HEK293T (cell line): Measurements from ENCODE around the gene MAP9.

Experiments used
- CTCF ChIA-PET: fragments of 350-600 bp; formaldehyde crosslinking; extraction: SDS; loops from one replicate; lab custom pipeline; 2021; ENCODE audit warnings: antibody characterized with exemption, inconsistent platforms; lab: Yijun Ruan, JAX
- POLR2A ChIA-PET: fragments of 350-600 bp; formaldehyde crosslinking; extraction: SDS; loops from one replicate; lab custom pipeline; 2020; ENCODE audit warnings: antibody characterized with exemption, inconsistent platforms; lab: Yijun Ruan, JAX
- DNase-seq: peaks from one replicate; pipeline ENCODE4 v3.0.0; 2012; ENCODE audit warnings: mixed read lengths; ENCODE audit errors: extremely low spot score
- ARNT ChIP-seq: fragments of 450-650 bp; IDR thresholded peaks from 2 replicates; pipeline ENCODE4 v1.6.1; 2017; ENCODE audit warnings: mild to moderate bottlenecking
- BHLHE40 ChIP-seq: fragments of 450-650 bp; IDR thresholded peaks from 2 replicates; pipeline ENCODE4 v1.6.1; 2016; ENCODE audit warnings: mild to moderate bottlenecking, moderate library complexity, borderline replicate concordance
- CTBP1 ChIP-seq: fragments of 450-650 bp; IDR thresholded peaks from 2 replicates; pipeline ENCODE4 v1.6.1; 2016; ENCODE audit warnings: borderline replicate concordance
- ELF4 ChIP-seq: fragments of 450-650 bp; IDR thresholded peaks from 2 replicates; pipeline ENCODE4 v1.6.1; 2017; ENCODE audit warnings: antibody characterized with exemption
- FOXA1 ChIP-seq: fragments of 450-650 bp; IDR thresholded peaks from 2 replicates; pipeline ENCODE4 v1.6.1; 2016; ENCODE audit warnings: mild to moderate bottlenecking
- FOXK2 ChIP-seq: fragments of 450-650 bp; IDR thresholded peaks from 2 replicates; pipeline ENCODE4 v1.6.1; 2016; ENCODE audit warnings: mild to moderate bottlenecking
- FOXM1 ChIP-seq: fragments of 450-650 bp; IDR thresholded peaks from 2 replicates; pipeline ENCODE4 v1.6.1; 2017; ENCODE audit warnings: mild to moderate bottlenecking, borderline replicate concordance
- HDGF ChIP-seq: fragments of 450-650 bp; IDR thresholded peaks from 2 replicates; pipeline ENCODE4 v1.6.1; 2017; ENCODE audit warnings: antibody characterized with exemption, borderline replicate concordance
- L3MBTL2 ChIP-seq: fragments of 450-650 bp; conservative IDR thresholded peaks from 2 replicates; pipeline ENCODE4 v1.6.1; 2016; ENCODE audit warnings: mild to moderate bottlenecking
- LEF1 ChIP-seq: fragments of 450-650 bp; IDR thresholded peaks from 2 replicates; pipeline ENCODE4 v1.6.1; 2017; ENCODE audit warnings: mild to moderate bottlenecking, borderline replicate concordance
- NFRKB ChIP-seq: fragments of 450-650 bp; IDR thresholded peaks from 2 replicates; pipeline ENCODE4 v1.6.1; 2016; ENCODE audit warnings: mild to moderate bottlenecking, moderate library complexity
- PKNOX1 ChIP-seq: fragments of 450-650 bp; IDR thresholded peaks from 2 replicates; pipeline ENCODE4 v1.6.1; 2016
- SP1 ChIP-seq: fragments of 450-650 bp; IDR thresholded peaks from 2 replicates; pipeline ENCODE4 v1.6.1; 2017
- SUZ12 ChIP-seq: fragments of 450-650 bp; IDR thresholded peaks from 2 replicates; pipeline ENCODE4 v1.6.1; 2016; ENCODE audit warnings: mild to moderate bottlenecking
- TARDBP ChIP-seq: fragments of 450-650 bp; IDR thresholded peaks from 2 replicates; pipeline ENCODE4 v1.6.1; 2016
- ZNF384 ChIP-seq: fragments of 450-650 bp; IDR thresholded peaks from 2 replicates; pipeline ENCODE4 v1.6.1; 2016

Gene MAP9

GRCh38 chr4:155371432-155372043 lies 5.2 kb downstream of the MAP9 start:
- CTCF ChIA-PET = no interaction called here
- TF ChIP-seq ZNF384 = peak; percentile 92
- no peak for TF ChIP-seq ARNT
- POLR2A ChIA-PET = no interaction called here
- no peak for DNase-seq

GRCh38 chr4:155367608-155368007 lies 9.2 kb downstream of the MAP9 start:
- no peak for TF ChIP-seq FOXA1
- no peak for TF ChIP-seq HDGF
- TF ChIP-seq CTBP1 = no peak
- TF ChIP-seq SP1 = no peak
- TF ChIP-seq BHLHE40 = no peak
- no peak for TF ChIP-seq ARNT
- no peak for TF ChIP-seq TARDBP
- no peak for TF ChIP-seq PKNOX1
- no peak for TF ChIP-seq FOXM1
- TF ChIP-seq ZNF384 = no peak
- TF ChIP-seq SUZ12 = no peak
- TF ChIP-seq LEF1 = no peak
- no peak for TF ChIP-seq L3MBTL2
- TF ChIP-seq FOXK2 = no peak
- TF ChIP-seq NFRKB = no peak
- no peak for DNase-seq
- CTCF ChIA-PET = interaction anchor here (0.6 kb wide), 1 partner anchor 419 kb away, joined by 3 read pairs; no protein-coding TSS in a partner anchor
- POLR2A ChIA-PET = interaction anchor here (0.7 kb wide), 2 partner anchors 14 to 817 kb away, joined by 3 to 4 read pairs; partner anchors contain the start of gene PLRG1

GRCh38 chr4:155353923-155354540 lies 22.7 kb downstream of the MAP9 start:
- TF ChIP-seq HDGF = no peak
- DNase-seq = peak; percentile 41
- POLR2A ChIA-PET = interaction anchor here (0.9 kb wide), 1 partner anchor 13 kb away, joined by 3 read pairs; no protein-coding TSS in a partner anchor
- CTCF ChIA-PET = interaction anchor here (0.6 to 0.7 kb wide), 6 partner anchors 14 to 1208 kb away, joined by 3 to 4 read pairs (median 3); no protein-coding TSS in a partner anchor

- ChIA-PET CTCF (no interaction called here), POLR2A (no interaction called here)
- no peak for TF ChIP-seq FOXM1
- TF ChIP-seq SP1 = no peak
- no peak for TF ChIP-seq FOXK2
- no peak for TF ChIP-seq BHLHE40
- no peak for TF ChIP-seq NFRKB
- TF ChIP-seq HDGF = no peak
- TF ChIP-seq ZNF384 = no peak
- no peak for TF ChIP-seq ARNT
- no peak for TF ChIP-seq PKNOX1
- TF ChIP-seq SUZ12 = no peak
- TF ChIP-seq CTBP1 = no peak
- no peak for TF ChIP-seq ELF4
- no peak for TF ChIP-seq FOXA1
- no peak for TF ChIP-seq L3MBTL2
- no peak for DNase-seq
Observed at GRCh38 chr4:155342142-155342541, 34.6 kb downstream of the MAP9 start.

GRCh38 chr4:155339999-155340398 lies 36.8 kb downstream of the MAP9 start:
- POLR2A ChIA-PET = no interaction called here
- CTCF ChIA-PET = interaction anchor here (0.6 to 1.6 kb wide), 2 partner anchors 14 to 86 kb away, joined by 3 to 4 read pairs; no protein-coding TSS in a partner anchor
- no peak for DNase-seq
- TF ChIP-seq SP1 (no peak), PKNOX1 (no peak), CTBP1 (no peak), FOXA1 (no peak), ELF4 (no peak), BHLHE40 (no peak), L3MBTL2 (no peak), FOXK2 (no peak), FOXM1 (no peak), LEF1 (no peak), NFRKB (no peak), TARDBP (no peak), ZNF384 (no peak), ARNT (no peak), HDGF (no peak), SUZ12 (no peak)

- ChIA-PET POLR2A (no interaction called here), CTCF (interaction anchor here (0.6 to 1.6 kb wide), 2 partner anchors 14 to 85 kb away, joined by 3 to 4 read pairs; no protein-coding TSS in a partner anchor)
- no peak for DNase-seq
- TF ChIP-seq FOXK2 = no peak
- TF ChIP-seq SP1 = no peak
- no peak for TF ChIP-seq ELF4
- no peak for TF ChIP-seq NFRKB
- no peak for TF ChIP-seq ARNT
- TF ChIP-seq PKNOX1 = no peak
- TF ChIP-seq SUZ12 = no peak
- TF ChIP-seq L3MBTL2 = no peak
- no peak for TF ChIP-seq FOXA1
- TF ChIP-seq CTBP1 = no peak
- no peak for TF ChIP-seq ZNF384
- no peak for TF ChIP-seq HDGF
- TF ChIP-seq BHLHE40 = no peak
- no peak for TF ChIP-seq TARDBP
- no peak for TF ChIP-seq FOXM1
- no peak for TF ChIP-seq LEF1
Observed at GRCh38 chr4:155339588-155339987, 37.2 kb downstream of the MAP9 start.
